ENCODE data around the gene SRSF4.

GRCh38 chr1:29121516-29121935, 60.2 kb downstream of the SRSF4 start:
- TF ChIP-seq, protein P1, sequence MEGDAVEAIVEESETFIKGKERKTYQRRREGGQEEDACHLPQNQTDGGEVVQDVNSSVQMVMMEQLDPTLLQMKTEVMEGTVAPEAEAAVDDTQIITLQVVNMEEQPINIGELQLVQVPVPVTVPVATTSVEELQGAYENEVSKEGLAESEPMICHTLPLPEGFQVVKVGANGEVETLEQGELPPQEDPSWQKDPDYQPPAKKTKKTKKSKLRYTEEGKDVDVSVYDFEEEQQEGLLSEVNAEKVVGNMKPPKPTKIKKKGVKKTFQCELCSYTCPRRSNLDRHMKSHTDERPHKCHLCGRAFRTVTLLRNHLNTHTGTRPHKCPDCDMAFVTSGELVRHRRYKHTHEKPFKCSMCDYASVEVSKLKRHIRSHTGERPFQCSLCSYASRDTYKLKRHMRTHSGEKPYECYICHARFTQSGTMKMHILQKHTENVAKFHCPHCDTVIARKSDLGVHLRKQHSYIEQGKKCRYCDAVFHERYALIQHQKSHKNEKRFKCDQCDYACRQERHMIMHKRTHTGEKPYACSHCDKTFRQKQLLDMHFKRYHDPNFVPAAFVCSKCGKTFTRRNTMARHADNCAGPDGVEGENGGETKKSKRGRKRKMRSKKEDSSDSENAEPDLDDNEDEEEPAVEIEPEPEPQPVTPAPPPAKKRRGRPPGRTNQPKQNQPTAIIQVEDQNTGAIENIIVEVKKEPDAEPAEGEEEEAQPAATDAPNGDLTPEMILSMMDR (IDR thresholded peaks at IDR 0.05) = peak in 2 of 12 donors; percentile 2 to 4
- no peak for TF ChIP-seq POLR2A (IDR thresholded peaks at IDR 0.05)
